Hepatocyte (in vitro differentiated cells): ENCODE data around the gene TRAPPC6A.

ENCODE experiments used
- EZH2 ChIP-seq: fragments of 200-600 bp; sonication (generic); IDR thresholded peaks from 2 replicates; pipeline ENCODE4 v1.6.1; 2016; ENCODE audit warnings: antibody characterized with exemption, mild to moderate bottlenecking, borderline replicate concordance
- TF ChIP-seq, protein P1 (sequence below): fragments of 200-600 bp; sonication (generic); IDR thresholded peaks from 2 replicates; pipeline ENCODE4 v1.5.1; 2016; ENCODE audit warnings: antibody characterized with exemption, mild to moderate bottlenecking; ENCODE audit not compliant: poor library complexity

DNA sequence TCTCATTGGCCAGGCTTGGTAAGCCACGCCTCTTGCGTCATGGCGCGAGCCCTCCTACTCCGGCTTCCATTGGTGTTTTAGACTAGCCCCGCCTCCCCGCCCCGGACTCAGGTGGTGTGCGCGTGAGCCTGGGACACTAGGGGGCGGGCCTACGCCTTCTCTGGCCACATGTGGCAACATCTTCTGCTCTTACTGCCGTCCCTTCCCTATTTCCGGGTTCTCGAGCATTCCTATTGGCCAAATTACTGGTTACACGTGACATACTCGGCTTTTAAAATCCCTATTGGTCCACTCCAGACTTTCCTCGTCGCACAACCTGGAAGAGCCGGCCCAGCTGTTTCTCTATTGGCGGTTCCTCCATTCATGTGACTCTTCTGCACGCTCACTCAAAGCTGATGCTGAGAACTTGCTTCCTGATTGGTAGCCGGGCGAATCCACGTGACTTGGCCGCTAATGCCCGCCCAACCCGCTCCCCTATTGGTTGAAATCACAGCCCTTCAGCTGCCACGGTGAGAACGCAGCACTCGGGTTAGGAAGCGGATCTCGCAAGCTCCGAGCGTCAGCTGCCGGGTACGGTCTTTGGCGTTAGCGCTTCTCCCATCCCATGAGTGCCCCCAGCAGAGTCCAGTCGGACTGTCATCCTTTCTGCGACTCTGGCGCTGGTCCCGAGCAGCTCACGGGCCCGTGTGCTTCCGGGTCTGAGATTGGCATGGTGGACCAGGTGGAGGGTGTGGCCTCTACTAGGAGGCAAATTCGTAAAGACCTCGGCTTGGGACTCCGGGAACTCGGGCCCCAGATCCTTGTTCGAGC is 430 bp upstream of the TRAPPC6A start, which contains the start of gene BLOC1S3:
- TF ChIP-seq, protein P1, sequence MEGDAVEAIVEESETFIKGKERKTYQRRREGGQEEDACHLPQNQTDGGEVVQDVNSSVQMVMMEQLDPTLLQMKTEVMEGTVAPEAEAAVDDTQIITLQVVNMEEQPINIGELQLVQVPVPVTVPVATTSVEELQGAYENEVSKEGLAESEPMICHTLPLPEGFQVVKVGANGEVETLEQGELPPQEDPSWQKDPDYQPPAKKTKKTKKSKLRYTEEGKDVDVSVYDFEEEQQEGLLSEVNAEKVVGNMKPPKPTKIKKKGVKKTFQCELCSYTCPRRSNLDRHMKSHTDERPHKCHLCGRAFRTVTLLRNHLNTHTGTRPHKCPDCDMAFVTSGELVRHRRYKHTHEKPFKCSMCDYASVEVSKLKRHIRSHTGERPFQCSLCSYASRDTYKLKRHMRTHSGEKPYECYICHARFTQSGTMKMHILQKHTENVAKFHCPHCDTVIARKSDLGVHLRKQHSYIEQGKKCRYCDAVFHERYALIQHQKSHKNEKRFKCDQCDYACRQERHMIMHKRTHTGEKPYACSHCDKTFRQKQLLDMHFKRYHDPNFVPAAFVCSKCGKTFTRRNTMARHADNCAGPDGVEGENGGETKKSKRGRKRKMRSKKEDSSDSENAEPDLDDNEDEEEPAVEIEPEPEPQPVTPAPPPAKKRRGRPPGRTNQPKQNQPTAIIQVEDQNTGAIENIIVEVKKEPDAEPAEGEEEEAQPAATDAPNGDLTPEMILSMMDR = peak; percentile 40
- no peak for TF ChIP-seq EZH2
